OCI-LY1 (cell line): ENCODE results near the gene SUSD6.

Experiments
- H2AFZ ChIP-seq: fragments of 200-600 bp; sonication (generic), shearing (Covaris generic); 2 replicates; pipeline ENCODE4 v1.6.0; 2014; ENCODE audit warnings: antibody characterized with exemption, mild to moderate bottlenecking, low read length
- H3F3A ChIP-seq: fragments of 200-600 bp; sonication (generic), shearing (Covaris generic); 2 replicates; pipeline ENCODE4 v1.6.0; 2014; ENCODE audit warnings: mild to moderate bottlenecking, antibody characterized with exemption, low read length, moderate library complexity; ENCODE audit not compliant: insufficient read depth
- H3K27ac ChIP-seq: fragments of 200-600 bp; sonication (generic); 2 replicates; pipeline ENCODE4 v1.5.1; 2014; ENCODE audit warnings: low read length, mixed run types, mild to moderate bottlenecking, low read depth; ENCODE audit not compliant: poor library complexity, severe bottlenecking
- H3K27me3 ChIP-seq: fragments of 200-600 bp; sonication (generic); 2 replicates; pipeline ENCODE4 v1.6.0; 2014; ENCODE audit warnings: antibody characterized with exemption, mild to moderate bottlenecking, low read length, moderate library complexity; ENCODE audit not compliant: insufficient read depth
- H3K36me3 ChIP-seq: fragments of 200-600 bp; sonication (generic); 2 replicates; pipeline ENCODE4 v1.6.1; 2014; ENCODE audit warnings: mild to moderate bottlenecking, antibody characterized with exemption, low read length, moderate library complexity, mixed read lengths; ENCODE audit not compliant: insufficient read depth
- H3K4me1 ChIP-seq: fragments of 200-600 bp; sonication (generic); 2 replicates; pipeline ENCODE4 v1.5.1; 2014; ENCODE audit warnings: mild to moderate bottlenecking, low read length, moderate library complexity; ENCODE audit not compliant: insufficient read depth, severe bottlenecking
- H3K4me2 ChIP-seq: fragments of 200-600 bp; sonication (generic), shearing (Covaris generic); 2 replicates; pipeline ENCODE4 v1.6.1; 2014; ENCODE audit warnings: low read length
- H3K4me3 ChIP-seq: fragments of 200-600 bp; sonication (generic); 2 replicates; pipeline ENCODE4 v1.5.1; 2014; ENCODE audit warnings: low read length, low read depth, mild to moderate bottlenecking, mixed read lengths; ENCODE audit not compliant: poor library complexity, severe bottlenecking
- H3K79me2 ChIP-seq: fragments of 200-600 bp; shearing (Covaris generic); 2 replicates; pipeline ENCODE4 v1.6.1; 2016; ENCODE audit warnings: mixed run types, low read length, mixed read lengths; ENCODE audit not compliant: insufficient read depth
- H3K9ac ChIP-seq: fragments of 200-600 bp; sonication (generic), shearing (Covaris generic); 2 replicates; pipeline ENCODE4 v1.6.1; 2014; ENCODE audit warnings: mild to moderate bottlenecking, low read length, mixed read lengths
- H3K9me2 ChIP-seq: fragments of 200-600 bp; sonication (generic), shearing (Covaris generic); 2 replicates; pipeline ENCODE4 v1.6.1; 2014; ENCODE audit warnings: low read depth, mild to moderate bottlenecking, low read length, mixed read lengths
- H3K9me3 ChIP-seq: fragments of 200-600 bp; shearing (Covaris generic); 2 replicates; pipeline ENCODE4 v1.6.1; 2014; ENCODE audit warnings: low read length, mixed read lengths
- H4K20me1 ChIP-seq: fragments of 200-600 bp; sonication (generic), shearing (Covaris generic); 2 replicates; pipeline ENCODE4 v1.6.0; 2016; ENCODE audit warnings: mild to moderate bottlenecking, low read length; ENCODE audit not compliant: insufficient read depth
- EZH2 ChIP-seq: fragments of 200-600 bp; sonication (generic), shearing (Covaris generic); IDR thresholded peaks from 2 replicates; pipeline ENCODE4 v1.8.0; 2017; ENCODE audit warnings: borderline replicate concordance, mixed run types, mild to moderate bottlenecking, antibody characterized with exemption, low read length, moderate library complexity, mixed read lengths
- TF ChIP-seq, protein P1 (sequence below): fragments of 200-600 bp; sonication (generic), shearing (Covaris generic); IDR thresholded peaks from 2 replicates; pipeline ENCODE4 v1.5.1; 2017; ENCODE audit warnings: mild to moderate bottlenecking, antibody characterized with exemption, low read length, moderate library complexity, mixed read lengths

Gene SUSD6

DNA sequence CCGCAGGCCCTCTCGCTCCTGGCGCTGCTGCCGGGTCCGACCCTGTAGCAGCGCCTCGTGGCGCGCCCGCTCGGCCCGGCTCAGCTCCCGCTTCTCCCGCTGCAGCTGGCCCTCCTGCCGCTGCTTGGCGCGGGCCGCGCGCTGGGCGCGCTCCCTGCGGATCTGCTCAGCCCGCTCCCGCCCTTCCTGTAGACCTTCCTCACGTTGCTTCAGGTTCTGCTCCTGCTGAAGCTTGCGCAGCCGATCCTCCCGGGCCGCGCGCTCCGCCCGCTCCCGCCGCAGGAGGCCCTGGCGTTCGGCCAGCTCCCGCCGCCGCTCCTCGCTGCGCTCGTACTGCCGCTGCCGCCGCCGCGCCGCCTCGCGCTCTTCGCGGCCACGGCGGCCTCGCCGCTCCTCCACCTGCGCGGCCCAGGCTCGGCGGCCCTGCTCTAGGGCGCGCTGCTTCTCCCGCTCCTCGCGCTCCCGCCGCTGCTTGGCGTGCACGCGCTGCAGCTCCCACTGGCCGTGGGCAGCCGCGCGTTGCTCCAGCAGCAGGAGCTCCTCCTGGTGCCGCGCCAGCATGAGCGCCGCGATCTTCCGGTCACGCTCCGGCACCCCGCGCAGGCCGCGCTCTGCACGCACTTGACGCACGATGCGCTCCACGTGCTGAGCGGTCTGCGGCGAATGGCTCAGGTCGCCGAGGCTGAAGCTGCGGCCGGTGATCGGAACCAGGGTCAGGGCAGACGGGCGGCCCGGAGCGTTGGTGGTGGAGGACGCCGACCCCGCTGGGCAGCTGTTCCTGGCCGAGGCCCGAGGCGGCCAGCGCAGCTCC lies 39.2 kb upstream of the SUSD6 start:
- Histone ChIP-seq H3K4me2 (no peak overlapping the region), H3K4me3 (no peak overlapping the region), H2AFZ (no peak overlapping the region)

DNA sequence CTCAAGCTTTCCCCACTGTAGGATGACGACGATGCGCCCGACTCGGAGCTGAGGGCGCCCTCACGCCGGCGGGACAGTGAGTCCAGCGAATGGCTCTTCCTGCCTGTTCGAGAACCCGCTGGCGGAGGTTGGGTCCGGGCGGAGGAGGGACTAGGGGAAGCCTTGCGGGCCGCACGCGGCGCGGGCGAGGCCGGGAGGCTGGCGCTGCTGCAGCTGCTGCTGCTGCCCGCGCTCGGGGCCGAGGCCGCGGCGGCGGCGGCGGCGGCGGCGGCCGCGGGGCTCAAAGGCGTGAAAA lies 38.6 kb upstream of the SUSD6 start:
- Histone ChIP-seq H3F3A (no peaks in the 10 kb centered on the region), H3K79me2 (no peaks in the 10 kb centered on the region), H3K27me3 (no peaks in the 10 kb centered on the region), H3K9me3 (no peaks in the 10 kb centered on the region), H3K9ac (no peak overlapping the region), H3K4me3 (no peak overlapping the region), H3K9me2 (no peaks in the 10 kb centered on the region), H3K4me2 (no peak overlapping the region), H4K20me1 (no peaks in the 10 kb centered on the region), H2AFZ (no peak overlapping the region), H3K4me1 (no peaks in the 10 kb centered on the region), H3K36me3 (no peaks in the 10 kb centered on the region), H3K27ac (no peak overlapping the region)
- no peak for TF ChIP-seq EZH2

More for the DNA sequence above, 39.2 kb upstream of the SUSD6 start:
- no peak overlapping the region for H3K27ac ChIP-seq
- TF ChIP-seq EZH2, result no peak
- TF ChIP-seq, protein P1, sequence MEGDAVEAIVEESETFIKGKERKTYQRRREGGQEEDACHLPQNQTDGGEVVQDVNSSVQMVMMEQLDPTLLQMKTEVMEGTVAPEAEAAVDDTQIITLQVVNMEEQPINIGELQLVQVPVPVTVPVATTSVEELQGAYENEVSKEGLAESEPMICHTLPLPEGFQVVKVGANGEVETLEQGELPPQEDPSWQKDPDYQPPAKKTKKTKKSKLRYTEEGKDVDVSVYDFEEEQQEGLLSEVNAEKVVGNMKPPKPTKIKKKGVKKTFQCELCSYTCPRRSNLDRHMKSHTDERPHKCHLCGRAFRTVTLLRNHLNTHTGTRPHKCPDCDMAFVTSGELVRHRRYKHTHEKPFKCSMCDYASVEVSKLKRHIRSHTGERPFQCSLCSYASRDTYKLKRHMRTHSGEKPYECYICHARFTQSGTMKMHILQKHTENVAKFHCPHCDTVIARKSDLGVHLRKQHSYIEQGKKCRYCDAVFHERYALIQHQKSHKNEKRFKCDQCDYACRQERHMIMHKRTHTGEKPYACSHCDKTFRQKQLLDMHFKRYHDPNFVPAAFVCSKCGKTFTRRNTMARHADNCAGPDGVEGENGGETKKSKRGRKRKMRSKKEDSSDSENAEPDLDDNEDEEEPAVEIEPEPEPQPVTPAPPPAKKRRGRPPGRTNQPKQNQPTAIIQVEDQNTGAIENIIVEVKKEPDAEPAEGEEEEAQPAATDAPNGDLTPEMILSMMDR, result no peak
- no peaks in the 10 kb centered on the region for H3K36me3 ChIP-seq
- H3K9me2 ChIP-seq, result no peaks in the 10 kb centered on the region
- no peaks in the 10 kb centered on the region for H4K20me1 ChIP-seq
- no peaks in the 10 kb centered on the region for H3K27me3 ChIP-seq
- no peak overlapping the region for H3K9ac ChIP-seq
- H3K4me1 ChIP-seq, result no peaks in the 10 kb centered on the region
- H3F3A ChIP-seq, result no peaks in the 10 kb centered on the region
- H3K9me3 ChIP-seq, result no peaks in the 10 kb centered on the region
- H3K79me2 ChIP-seq, result no peaks in the 10 kb centered on the region

DNA sequence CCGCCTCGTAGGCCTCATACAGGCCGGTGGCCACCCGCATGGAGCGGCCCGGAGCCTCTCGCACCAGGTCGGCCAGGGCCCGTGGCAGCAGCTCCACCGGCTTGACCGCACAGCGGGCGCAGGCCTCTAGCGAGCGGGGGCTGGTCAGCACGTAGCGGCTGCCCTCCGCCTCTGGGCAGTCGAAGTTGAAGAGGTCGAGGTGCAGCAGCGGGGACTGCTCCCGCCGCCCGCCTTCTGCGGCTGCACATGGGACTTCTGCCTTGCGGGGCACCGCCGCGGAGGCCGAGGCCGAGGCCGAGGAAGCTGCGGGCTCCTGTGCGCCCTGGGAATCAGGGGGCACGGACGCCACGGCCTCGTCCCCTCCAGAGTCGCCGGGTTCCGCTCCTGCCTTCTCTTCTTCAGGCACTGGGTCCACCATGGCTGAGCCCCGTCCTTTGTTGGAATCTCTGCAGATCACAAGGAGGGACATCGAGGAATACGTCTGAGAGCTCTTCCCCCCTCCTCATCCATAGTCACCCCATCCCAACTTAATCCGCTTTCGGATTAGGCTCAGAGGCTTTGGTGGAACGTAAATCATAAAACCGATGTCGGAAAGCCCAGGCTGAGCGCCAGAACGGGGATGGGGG lies 38.1 kb upstream of the SUSD6 start:
- Histone ChIP-seq H3K9me3 (no peaks in the 10 kb centered on the region), H2AFZ (no peak overlapping the region), H3K4me3 (no peak overlapping the region), H3K4me1 (no peaks in the 10 kb centered on the region), H3K27me3 (no peaks in the 10 kb centered on the region), H3K79me2 (no peaks in the 10 kb centered on the region), H3F3A (no peaks in the 10 kb centered on the region), H3K4me2 (no peak overlapping the region), H3K27ac (no peak overlapping the region), H3K36me3 (no peaks in the 10 kb centered on the region), H4K20me1 (no peaks in the 10 kb centered on the region), H3K9me2 (no peaks in the 10 kb centered on the region), H3K9ac (no peak overlapping the region)
- TF ChIP-seq EZH2, result no peak
- TF ChIP-seq, protein P1, result no peak
